Upper lobe of right lung (tissue), 1 donor: Measurements from ENCODE around the gene FUT7. TPM values are rescaled to one million over a fixed set of nuclear protein-coding genes. Genes with fewer than 3 reads are reported as not detected.

Source experiments
- ATAC-seq: fragments of 200-7000 bp; cut with Tn5 transposase; one replicate; pipeline ENCODE4 v1.9.1; 2020; ENCODE audit warnings: mild to moderate bottlenecking, moderate library complexity
- DNase-seq: peaks from one replicate; pipeline ENCODE4 v3.0.0-alpha.2; 2020
- H3K27ac ChIP-seq: fragments of 200-600 bp; one replicate; pipeline ENCODE4 v1.8.0; 2022
- H3K27me3 ChIP-seq: fragments of 200-600 bp; one replicate; pipeline ENCODE4 v1.8.0; 2022; ENCODE audit warnings: mild to moderate bottlenecking
- H3K36me3 ChIP-seq: fragments of 200-600 bp; one replicate; pipeline ENCODE4 v1.8.0; 2022
- H3K4me1 ChIP-seq: fragments of 200-600 bp; one replicate; pipeline ENCODE4 v1.8.0; 2022
- H3K4me3 ChIP-seq: fragments of 200-600 bp; one replicate; pipeline ENCODE4 v1.8.0; 2022; ENCODE audit warnings: mild to moderate bottlenecking
- H3K9me3 ChIP-seq: fragments of 200-600 bp; one replicate; pipeline ENCODE4 v1.8.0; 2022
- CTCF ChIP-seq: fragments of 200-600 bp; IDR thresholded peaks from one replicate; pipeline ENCODE4 v1.8.0; 2022; ENCODE audit warnings: antibody characterized with exemption
- intact Hi-C: fragments of 100-400 bp; cut with DNase I; formaldehyde crosslinking; loops from one replicate; pipeline ENCODE4 v1.11.0; 2022
- total RNA-seq: library from RNA; stranded (reverse); fragmentation: NEBNext Ultra II Directional; extraction: Animal tissue kit (Norgen Biotek cat#: 25700); gene quantifications from one replicate; pipeline ENCODE4 v1.2.1, GENCODE V29; 2021
- donor health status: DM: no; HTN: yes; CAD: no; lungs with severe emphysema.

FUT7 gene
- total RNA-seq, 1 donor from 2014 or later, result 0.81 TPM

GRCh38 chr9:137025517-137025966, 6.3 kb downstream of the FUT7 start:
- ATAC-seq (no peak), DNase-seq (no peak)
- no peaks in the 10 kb centered on the region for H3K36me3 ChIP-seq
- no peak overlapping the region for H3K27ac ChIP-seq
- H3K27me3 ChIP-seq, result no peaks in the 10 kb centered on the region
- intact Hi-C loops, result no loop called here
- no peaks in the 10 kb centered on the region for H3K9me3 ChIP-seq
- TF ChIP-seq CTCF, result no peak
- peaks cover 27% of the 10 kb centered on the region for H3K4me1 ChIP-seq
- H3K4me3 ChIP-seq, result no peak overlapping the region

- Histone ChIP-seq H3K27me3 (no peaks in the 10 kb centered on the region), H3K36me3 (no peaks in the 10 kb centered on the region), H3K4me3 (no peak overlapping the region), H3K9me3 (no peaks in the 10 kb centered on the region), H3K27ac (no peak overlapping the region), H3K4me1 (peaks cover 13% of the 10 kb centered on the region)
- no peak for DNase-seq
- no peak for ATAC-seq
- intact Hi-C loops, result no loop called here
- TF ChIP-seq CTCF, result no peak
Measured at GRCh38 chr9:137023583-137023991, 8.3 kb downstream of the FUT7 start.

- Histone ChIP-seq H3K4me1 (peaks cover 11% of the 10 kb centered on the region), H3K27me3 (no peaks in the 10 kb centered on the region), H3K27ac (no peak overlapping the region), H3K9me3 (no peaks in the 10 kb centered on the region), H3K36me3 (no peaks in the 10 kb centered on the region), H3K4me3 (no peak overlapping the region)
- intact Hi-C loops, result no loop called here
- DNase-seq, result no peak
- TF ChIP-seq CTCF, result no peak
- ATAC-seq, result no peak
Measured at GRCh38 chr9:137023157-137023556, 8.7 kb downstream of the FUT7 start.

- Histone ChIP-seq H3K27ac (no peak overlapping the region), H3K27me3 (no peaks in the 10 kb centered on the region), H3K9me3 (no peaks in the 10 kb centered on the region), H3K36me3 (no peaks in the 10 kb centered on the region), H3K4me1 (peaks cover 11% of the 10 kb centered on the region), H3K4me3 (no peak overlapping the region)
- DNase-seq (no peak), ATAC-seq (no peak)
- intact Hi-C loops, result no loop called here
- no peak for TF ChIP-seq CTCF
Measured at GRCh38 chr9:137022662-137023008, 9.3 kb downstream of the FUT7 start.

GRCh38 chr9:137021979-137022661, 9.8 kb downstream of the FUT7 start:
- peak; percentile 74 for ATAC-seq
- Histone ChIP-seq H3K36me3 (no peaks in the 10 kb centered on the region), H3K4me3 (no peak overlapping the region), H3K27ac (no peak overlapping the region), H3K27me3 (no peaks in the 10 kb centered on the region), H3K4me1 (peaks cover 6% of the 10 kb centered on the region), H3K9me3 (no peaks in the 10 kb centered on the region)
- intact Hi-C loops, result no loop called here
- peak; percentile 81 for DNase-seq
- no peak for TF ChIP-seq CTCF

GRCh38 chr9:137021568-137021978, 10.3 kb downstream of the FUT7 start:
- no peaks in the 10 kb centered on the region for H3K27me3 ChIP-seq
- no peak for ATAC-seq
- TF ChIP-seq CTCF, result no peak
- intact Hi-C loops, result no loop called here
- H3K27ac ChIP-seq, result no peak overlapping the region
- H3K36me3 ChIP-seq, result no peaks in the 10 kb centered on the region
- DNase-seq, result no peak
- no peak overlapping the region for H3K4me3 ChIP-seq
- H3K4me1 ChIP-seq, result peaks cover 3% of the 10 kb centered on the region
- no peaks in the 10 kb centered on the region for H3K9me3 ChIP-seq
